Measurements from ENCODE around the gene WWP2. TPM values are rescaled to one million over a fixed set of nuclear protein-coding genes. Genes with fewer than 3 reads are reported as not detected.
"Not testable (repeated sequence)": the region's sequence is repeated elsewhere in the genome, so short reads cannot be mapped to it uniquely, and the experiment has no call there.

The WWP2 gene
- total and polyA plus RNA-seq, 7 donors, result 11.4 to 59.0 (median 23.9) TPM

GRCh38 chr16:69814561-69814960, 52.4 kb downstream of the WWP2 start:
- WGBS, 2 donors, result 30 to 60% methylated on average over 4 of the region's 4 CpGs
- no peak overlapping the region for H3K27ac ChIP-seq
- intact Hi-C loops (cut with DNase I), result no loop called here

GRCh38 chr16:69815216-69815883, 53.2 kb downstream of the WWP2 start:
- intact Hi-C loops (cut with DNase I), result not testable (repeated sequence)

More at GRCh38 chr16:69814561-69814960, 52.4 kb downstream of the WWP2 start:
- H3K36me3 ChIP-seq, result no peaks in the 10 kb centered on the region
- no peaks in the 10 kb centered on the region for H3K4me1 ChIP-seq
- H3K27me3 ChIP-seq, result no peaks in the 10 kb centered on the region
- H3K9me3 ChIP-seq, result no peaks in the 10 kb centered on the region
- TF ChIP-seq EP300 (IDR thresholded peaks at IDR 0.05) (no peak), POLR2AphosphoS5 (IDR thresholded peaks at IDR 0.05) (no peak), POLR2A (IDR thresholded peaks at IDR 0.05) (no peak), CTCF (IDR thresholded peaks at IDR 0.05) (no peak)
- DNase-seq, result no peak
- no peak overlapping the region for H3K4me3 ChIP-seq

DNA sequence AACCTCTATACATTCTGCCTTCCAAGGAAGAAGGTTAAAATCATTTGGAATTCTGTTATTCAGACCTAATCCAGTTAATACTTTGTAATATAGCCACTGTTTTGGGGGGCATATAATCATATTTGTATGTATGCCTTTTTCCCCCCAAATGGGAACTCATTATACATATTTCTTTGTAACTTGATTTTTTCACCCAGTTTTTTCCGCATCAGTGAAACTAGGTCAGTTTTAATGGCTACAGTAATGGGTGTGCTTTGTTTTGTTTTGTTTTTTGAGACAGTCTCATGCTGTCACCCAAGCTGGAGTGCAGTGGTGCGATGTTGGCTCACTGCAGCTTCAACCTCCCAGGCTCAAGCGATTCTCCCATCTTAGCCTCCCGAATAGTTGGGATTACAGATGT, 54.9 kb downstream of the WWP2 start:
- no peaks in the 10 kb centered on the region for H3K9me3 ChIP-seq
- H3K27ac ChIP-seq, result no peak overlapping the region
- WGBS, 2 donors, result 99% methylated on average over 4 of the region's 4 CpGs
- H3K4me1 ChIP-seq, result peaks cover 0 to 6% (median 0%) of the 10 kb centered on the region in 4 donors
- DNase-seq, result no peak
- TF ChIP-seq CTCF (IDR thresholded peaks at IDR 0.05) (no peak), EP300 (IDR thresholded peaks at IDR 0.05) (no peak)
- H3K4me3 ChIP-seq, result no peak overlapping the region
- intact Hi-C loops (cut with DNase I), result no loop called here
- no peaks in the 10 kb centered on the region for H3K27me3 ChIP-seq
- no peaks in the 10 kb centered on the region for H3K36me3 ChIP-seq

More at GRCh38 chr16:69815216-69815883, 53.2 kb downstream of the WWP2 start:
- not testable (repeated sequence) for H3K27ac ChIP-seq, H3K4me1 ChIP-seq, H3K9me3 ChIP-seq, H3K36me3 ChIP-seq, H3K4me3 ChIP-seq, DNase-seq, H3K27me3 ChIP-seq
- WGBS, 2 donors, result 80 to 90% methylated on average over 15 of the region's 15 CpGs

- H3K4me1 ChIP-seq, result peaks cover 0 to 6% (median 0%) of the 10 kb centered on the region in 4 donors
- intact Hi-C loops (cut with DNase I), result no loop called here
- WGBS, 2 donors, result 93% methylated on average over 8 of the region's 8 CpGs
Observed at GRCh38 chr16:69818891-69819545, 56.9 kb downstream of the WWP2 start.

More at GRCh38 chr16:69818891-69819545, 56.9 kb downstream of the WWP2 start:
- H3K36me3 ChIP-seq, result no peaks in the 10 kb centered on the region
- DNase-seq, result no peak
- TF ChIP-seq CTCF (IDR thresholded peaks at IDR 0.05) (no peak), POLR2A (IDR thresholded peaks at IDR 0.05) (no peak), POLR2AphosphoS5 (IDR thresholded peaks at IDR 0.05) (no peak), EP300 (IDR thresholded peaks at IDR 0.05) (no peak)
- no peaks in the 10 kb centered on the region for H3K9me3 ChIP-seq
- H3K4me3 ChIP-seq, result no peak overlapping the region
- no peaks in the 10 kb centered on the region for H3K27me3 ChIP-seq
- H3K27ac ChIP-seq, result no peak overlapping the region

Measured in sigmoid colon (tissue), 7 donors.